Measurements from ENCODE around the gene BEND7. TPM values are rescaled to one million over a fixed set of nuclear protein-coding genes. Genes with fewer than 3 reads are reported as not detected.

The BEND7 gene
- total and polyA plus RNA-seq, 2 of the 8 experiments (the other 6 are each of a cell fraction or from before 2014, with no cell fraction given), result 1.9 to 8.2 TPM

- H4K20me1 ChIP-seq (replicated peaks in 1 of 2; ENCODE audit: control insufficient read depth in 1 of 2, insufficient read depth in 2 of 2, low read length in 2 of 2), result no peaks in the 10 kb centered on the region
- H2AFZ ChIP-seq (ENCODE audit: low read length), result no peak overlapping the region
- POLR2A ChIA-PET (ENCODE audit: partially characterized antibody), result no interaction called here
- H3K18ac ChIP-seq (ENCODE audit: extremely low read depth, low read length), result no peak overlapping the region
- no peak overlapping the region for H3K14ac ChIP-seq (ENCODE audit: insufficient read length)
- FAIRE-seq (no peak), DNase-seq (ENCODE audit: low read depth in 1 of 2, low spot score in 2 of 2) (no peak)
- no peaks in the 10 kb centered on the region for H3K23me2 ChIP-seq (ENCODE audit: low read depth, low read length)
- H3K79me2 ChIP-seq (ENCODE audit: control insufficient read depth in 1 of 2, insufficient read depth in 2 of 2, low read length in 2 of 2), result no peaks in the 10 kb centered on the region
- H4K91ac ChIP-seq (replicated peaks; ENCODE audit: insufficient read length, low read length), result no peak overlapping the region
- H3K4ac ChIP-seq (replicated peaks; ENCODE audit: insufficient read length, low read depth, low read length), result no peak overlapping the region
- H2BK120ac ChIP-seq (replicated peaks; ENCODE audit: low read depth, low read length), result no peak overlapping the region
- no peaks in the 10 kb centered on the region for H3K79me1 ChIP-seq (ENCODE audit: low read depth, low read length)
- no peak overlapping the region for H2BK15ac ChIP-seq (ENCODE audit: low read length)
- no peaks in the 10 kb centered on the region for H3K4me1 ChIP-seq (replicated peaks in 1 of 4; ENCODE audit: control insufficient read depth in 3 of 4, insufficient read depth in 4 of 4, low read length in 3 of 4)
- no peak overlapping the region for H4K5ac ChIP-seq (ENCODE audit: insufficient read length, low read depth, low read length)
- no peaks in the 10 kb centered on the region for H3K36me3 ChIP-seq (ENCODE audit: control insufficient read depth in 2 of 4, insufficient read depth in 4 of 4, low read length in 3 of 4)
- no peak overlapping the region for H3K4me2 ChIP-seq (ENCODE audit: insufficient read depth in 1 of 2, low read depth in 2 of 2, low read length in 2 of 2)
- no peak overlapping the region for H3K27ac ChIP-seq (ENCODE audit: low read depth, low read length)
- no peak overlapping the region for H2BK12ac ChIP-seq (ENCODE audit: low read depth, low read length)
- H2AK5ac ChIP-seq (ENCODE audit: low read depth, low read length), result no peak overlapping the region
- H2BK5ac ChIP-seq (ENCODE audit: low read depth, low read length), result no peak overlapping the region
- no peak overlapping the region for H2BK20ac ChIP-seq (ENCODE audit: low read length)
- H3K56ac ChIP-seq (replicated peaks; ENCODE audit: insufficient read length, low read depth, low read length), result no peak overlapping the region
- H3K9me3 ChIP-seq (ENCODE audit: insufficient read depth in 2 of 2, low read depth in 1 of 2, low read length in 1 of 2), result peaks cover 7% of the 10 kb centered on the region in 2 experiments; a peak in 3 of 4 replicates
- no peak overlapping the region for H3K4me3 ChIP-seq (ENCODE audit: extremely low read depth in 1 of 4, insufficient read depth in 2 of 4, low read depth in 3 of 4, low read length in 4 of 4)
- no peak overlapping the region for H3K9ac ChIP-seq (replicated peaks in 1 of 4; ENCODE audit: extremely low read depth in 1 of 4, low read depth in 3 of 4, low read length in 3 of 4)
- TF ChIP-seq NRF1 (IDR thresholded peaks at IDR 0.05; ENCODE audit: low read depth, low read length), result no peak
- no peak for TF ChIP-seq YY1 (IDR thresholded peaks at IDR 0.05; ENCODE audit: low read depth, low read length)
- TF ChIP-seq CTCF (IDR thresholded peaks at IDR 0.05; ENCODE audit: control extremely low read depth in 1 of 3, insufficient read depth in 1 of 3, low read depth in 1 of 3, low read length in 3 of 3), result no peak
- no peak for TF ChIP-seq JUND (IDR thresholded peaks at IDR 0.05; ENCODE audit: low read length)
- no peak for TF ChIP-seq CBX8 (IDR thresholded peaks at IDR 0.05; ENCODE audit: borderline replicate concordance, low read depth, low read length)
- no peak for TF ChIP-seq ASH2L (IDR thresholded peaks at IDR 0.05; ENCODE audit: low read length)
- no peak for TF ChIP-seq RAD21 (IDR thresholded peaks at IDR 0.05 in 1 of 2, conservative IDR thresholded peaks at IDR 0.05 in 1 of 2; ENCODE audit: low read depth in 2 of 2, low read length in 2 of 2)
- TF ChIP-seq RFX5 (IDR thresholded peaks at IDR 0.05; ENCODE audit: borderline replicate concordance, low read depth, low read length), result no peak
- no peak for TF ChIP-seq TAF7 (optimal IDR thresholded peaks at IDR 0.05; ENCODE audit: borderline replicate concordance, low read depth, low read length)
- no peak for TF ChIP-seq TCF12 (IDR thresholded peaks at IDR 0.05; ENCODE audit: low read depth, low read length)
- no peak for TF ChIP-seq RNF2 (IDR thresholded peaks at IDR 0.05; ENCODE audit: borderline replicate concordance, low read depth, low read length, missing control alignments, poor library complexity, severe bottlenecking)
- TF ChIP-seq CBX5 (IDR thresholded peaks at IDR 0.05; ENCODE audit: low read depth, low read length), result no peak
- no peaks in the 10 kb centered on the region for H3K27me3 ChIP-seq (replicated peaks in 1 of 4; ENCODE audit: control insufficient read depth in 3 of 4, extremely low read depth in 1 of 4, insufficient read depth in 3 of 4, low read length in 3 of 4)
- no peak overlapping the region for H4K8ac ChIP-seq (ENCODE audit: extremely low read depth, insufficient read depth, low read length)
- WGBS, 2 experiments (ENCODE audit: extremely low coverage in 1 of 2, insufficient coverage in 1 of 2, insufficient read length in 1 of 2, insufficient replicate concordance in 2 of 2, low coverage in 1 of 2, low lambda C conversion rate in 2 of 2, missing lambda C conversion rate in 1 of 2), result 61% methylated on average over 3 of the region's 3 CpGs; no CpG with 5 or more reads in 1 of the 2 experiments
- CTCF ChIA-PET (ENCODE audit: partially characterized antibody), result interaction anchor here (1.4 kb wide), 1 partner anchor 42 kb away, joined by 3 read pairs; no protein-coding TSS in a partner anchor
- H3K23ac ChIP-seq (ENCODE audit: insufficient read length), result no peak overlapping the region
Measured at GRCh38 chr10:13564576-13564975, 35.8 kb upstream of the BEND7 start.
